HG02798 (cell line): ENCODE measurements around the gene BPIFB2.

Experiments used
- ATAC-seq: cut with Tn5 transposase; IDR thresholded peaks from one replicate; pipeline ENCODE4 v1.9.1; 2021; ENCODE audit warnings: mild to moderate bottlenecking; ENCODE audit not compliant: unreplicated experiment, poor library complexity

Gene BPIFB2

GRCh38 chr20:33004141-33004751 is 3.3 kb upstream of the BPIFB2 start, which contains the start of gene SUN5:
TSS of gene SUN5 (minus strand) at chr20:33004433. CDS start at chr20:33004340, 93 bp downstream.
- ATAC-seq: no peak

- ATAC-seq: no peak
These were observed 2.4 kb upstream of the BPIFB2 start for GRCh38 chr20:33005132-33005566.

- no peak for ATAC-seq
These were observed 1.4 kb upstream of the BPIFB2 start for GRCh38 chr20:33005908-33006775.

GRCh38 chr20:33006776-33007375 is 628 bp upstream of the BPIFB2 start:
- ATAC-seq: no peak

GRCh38 chr20:33008336-33009213 is 1.1 kb downstream of the BPIFB2 start:
- no peak for ATAC-seq

- ATAC-seq: no peak
These were observed 2.0 kb downstream of the BPIFB2 start for GRCh38 chr20:33009214-33010132.

- ATAC-seq: no peak
These were observed 2.6 kb downstream of the BPIFB2 start for GRCh38 chr20:33010133-33010504.

GRCh38 chr20:33010674-33011449 is 3.4 kb downstream of the BPIFB2 start:
- no peak for ATAC-seq

- ATAC-seq: no peak
These were observed 5.1 kb downstream of the BPIFB2 start for GRCh38 chr20:33012327-33013189.

GRCh38 chr20:33013701-33014326 is 6.3 kb downstream of the BPIFB2 start:
- ATAC-seq: no peak

GRCh38 chr20:33014336-33015113 is 7.0 kb downstream of the BPIFB2 start:
- no peak for ATAC-seq

GRCh38 chr20:33015114-33015484 is 7.6 kb downstream of the BPIFB2 start:
- no peak for ATAC-seq

GRCh38 chr20:33015700-33016580 is 8.4 kb downstream of the BPIFB2 start:
- ATAC-seq: no peak

- ATAC-seq: no peak
These were observed 9.1 kb downstream of the BPIFB2 start for GRCh38 chr20:33016581-33017109.

- no peak for ATAC-seq
These were observed 10.0 kb downstream of the BPIFB2 start for GRCh38 chr20:33017542-33017941.
